BLaER1 treated with 17β-estradiol and CSF1 and Interleukin-3, amounts not matched to agents 10 nM and 100 nM (cell line): ENCODE measurements around the gene SHROOM3.

ENCODE experiments used
- H3K27ac ChIP-seq, 11 experiments: shearing (Covaris generic); formaldehyde crosslinking; 2 replicates each; pipeline ENCODE4 v1.8.1; 2022
- H3K27me3 ChIP-seq, 11 experiments: shearing (Covaris generic); formaldehyde crosslinking; 2 replicates each; pipeline ENCODE4 v1.8.1; 2022
- H3K36me3 ChIP-seq, 11 experiments: shearing (Covaris generic); formaldehyde crosslinking; 2 replicates each; pipeline ENCODE4 v1.8.1; 2022
- H3K4me1 ChIP-seq, 10 experiments: shearing (Covaris generic); formaldehyde crosslinking; 2 replicates each; pipeline ENCODE4 v1.8.1; 2022
- H3K4me2 ChIP-seq, 11 experiments: shearing (Covaris generic); formaldehyde crosslinking; 2 replicates each; pipeline ENCODE4 v1.8.1; 2022
- H3K4me3 ChIP-seq, 10 experiments: shearing (Covaris generic); formaldehyde crosslinking; 2 replicates each; pipeline ENCODE4 v1.8.1; 2022
- H3K9ac ChIP-seq, 11 experiments: shearing (Covaris generic); formaldehyde crosslinking; 2 replicates each; pipeline ENCODE4 v1.8.1; 2022
- H3K9me3 ChIP-seq, 11 experiments: shearing (Covaris generic); formaldehyde crosslinking; replicated peaks in 1 of 11; 2 replicates each; pipeline ENCODE4 v1.8.1; 2022
- H4K20me1 ChIP-seq, 11 experiments: shearing (Covaris generic); formaldehyde crosslinking; 2 replicates each; pipeline ENCODE4 v1.8.1; 2022
- Cebpa-rat ChIP-seq, 11 experiments: shearing (Covaris generic); IDR thresholded peaks; 2 replicates each; pipeline ENCODE4 v1.8.1; 2022

Gene SHROOM3

DNA sequence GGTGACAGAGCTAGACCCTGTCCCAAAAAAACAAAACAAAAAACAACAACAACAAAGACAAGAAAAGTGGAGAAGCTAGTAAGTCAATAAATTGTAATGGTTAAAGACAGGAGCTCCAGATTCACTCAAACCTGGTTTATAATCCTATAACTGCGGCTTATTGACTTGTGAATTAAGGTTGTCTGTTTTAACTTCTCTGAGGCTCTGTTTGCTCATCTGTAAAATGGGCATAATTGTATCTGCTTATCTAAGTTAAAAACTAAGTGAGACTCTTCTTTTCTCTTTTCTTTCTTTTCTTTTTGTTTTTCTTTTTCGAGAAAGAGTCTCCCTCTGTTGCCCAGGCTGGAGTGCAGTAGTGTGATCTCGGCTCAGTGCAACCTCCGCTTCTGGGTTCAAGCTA lies 378.0 kb downstream of the SHROOM3 start:
- Histone ChIP-seq H3K4me1 (no peaks in the 10 kb centered on the region), H4K20me1 (no peaks in the 10 kb centered on the region), H3K9ac (no peak overlapping the region), H3K27ac (no peak overlapping the region), H3K36me3 (no peaks in the 10 kb centered on the region), H3K9me3 (peaks cover 20 to 34% (median 27%) of the 10 kb centered on the region in 11 experiments), H3K4me2 (no peak overlapping the region), H3K27me3 (no peaks in the 10 kb centered on the region), H3K4me3 (no peak overlapping the region)
- no peak for TF ChIP-seq Cebpa-rat (IDR thresholded peaks at IDR 0.05)

DNA sequence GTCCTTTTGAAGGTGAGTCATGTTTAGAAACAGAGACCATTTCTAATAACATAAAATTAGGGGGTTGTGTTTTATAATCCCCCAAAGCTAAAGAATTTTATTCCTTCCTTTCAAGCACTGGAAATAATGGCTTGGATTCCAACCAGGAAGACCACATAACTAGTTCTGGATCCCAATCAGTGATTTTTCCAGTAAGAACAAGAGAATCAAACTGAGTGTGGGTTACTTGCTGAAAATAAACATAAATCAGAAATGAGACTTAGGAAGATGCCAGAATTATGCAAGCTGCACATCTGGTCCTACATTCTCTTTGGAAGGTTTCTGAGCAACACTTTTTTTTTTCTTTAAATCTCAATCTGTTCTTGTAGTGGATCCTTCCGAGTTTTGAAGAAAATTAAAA lies 386.6 kb downstream of the SHROOM3 start:
- no peak overlapping the region for H3K4me3 ChIP-seq
- TF ChIP-seq Cebpa-rat (IDR thresholded peaks at IDR 0.05) = no peak
- H3K4me1 ChIP-seq = no peaks in the 10 kb centered on the region
- no peaks in the 10 kb centered on the region for H3K27me3 ChIP-seq
- H3K27ac ChIP-seq = no peak overlapping the region
- no peaks in the 10 kb centered on the region for H4K20me1 ChIP-seq
- no peak overlapping the region for H3K4me2 ChIP-seq
- no peaks in the 10 kb centered on the region for H3K36me3 ChIP-seq
- peaks cover 0 to 23% (median 3%) of the 10 kb centered on the region in 11 experiments; a peak in 8 of 22 replicates for H3K9me3 ChIP-seq
- H3K9ac ChIP-seq = no peak overlapping the region

DNA sequence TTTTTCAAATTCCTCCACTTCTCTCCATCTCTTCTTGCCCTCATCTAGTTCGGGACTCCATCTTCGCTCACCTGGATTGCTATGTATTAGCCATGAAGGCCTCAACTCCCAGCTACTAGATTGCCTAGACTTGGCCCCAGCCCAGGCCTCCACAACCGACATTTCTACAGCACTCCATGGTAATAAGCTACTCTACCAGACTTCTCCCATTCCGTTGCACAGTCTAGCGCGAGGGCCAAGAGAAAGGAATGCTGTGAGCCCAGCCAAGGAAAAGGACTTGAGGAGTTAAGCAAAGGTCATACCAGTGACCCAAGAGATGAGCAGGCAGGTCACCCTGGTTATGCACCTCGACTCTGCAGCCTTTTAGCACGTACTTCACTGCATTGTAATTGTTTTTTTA lies 387.3 kb downstream of the SHROOM3 start:
- Histone ChIP-seq H3K27ac (no peak overlapping the region), H3K4me2 (no peak overlapping the region), H4K20me1 (no peaks in the 10 kb centered on the region), H3K4me1 (no peaks in the 10 kb centered on the region), H3K9me3 (peaks cover 0 to 23% (median 3%) of the 10 kb centered on the region in 11 experiments; a peak in 8 of 22 replicates), H3K4me3 (no peak overlapping the region), H3K36me3 (no peaks in the 10 kb centered on the region), H3K27me3 (no peaks in the 10 kb centered on the region), H3K9ac (no peak overlapping the region)
- TF ChIP-seq Cebpa-rat (IDR thresholded peaks at IDR 0.05) = no peak

DNA sequence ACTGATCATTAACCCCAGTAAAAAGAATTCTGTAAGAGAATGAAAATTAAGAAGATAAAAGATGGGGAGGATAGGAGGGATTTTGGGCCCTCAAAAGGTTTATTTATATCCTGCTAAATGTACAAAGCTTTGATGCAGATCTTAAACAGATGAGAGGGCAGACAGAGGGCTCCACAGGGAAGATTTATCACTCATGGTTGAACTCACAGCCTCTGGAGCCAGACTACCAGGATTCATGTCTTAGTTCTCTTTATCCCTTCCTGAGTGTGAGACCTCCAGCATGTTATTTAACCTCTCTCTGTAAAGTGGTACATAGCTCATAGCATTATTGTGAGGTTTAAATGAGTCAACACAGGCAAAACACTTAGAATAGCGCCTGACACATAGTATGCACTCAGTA lies 388.5 kb downstream of the SHROOM3 start:
- no peak overlapping the region for H3K27ac ChIP-seq
- peaks cover 0 to 18% (median 3%) of the 10 kb centered on the region in 11 experiments; a peak in 8 of 22 replicates for H3K9me3 ChIP-seq
- no peak for TF ChIP-seq Cebpa-rat (IDR thresholded peaks at IDR 0.05)
- no peaks in the 10 kb centered on the region for H3K4me1 ChIP-seq
- no peaks in the 10 kb centered on the region for H3K36me3 ChIP-seq
- H3K4me2 ChIP-seq = no peak overlapping the region
- H4K20me1 ChIP-seq = no peaks in the 10 kb centered on the region
- H3K9ac ChIP-seq = no peak overlapping the region
- no peak overlapping the region for H3K4me3 ChIP-seq
- H3K27me3 ChIP-seq = no peaks in the 10 kb centered on the region

DNA sequence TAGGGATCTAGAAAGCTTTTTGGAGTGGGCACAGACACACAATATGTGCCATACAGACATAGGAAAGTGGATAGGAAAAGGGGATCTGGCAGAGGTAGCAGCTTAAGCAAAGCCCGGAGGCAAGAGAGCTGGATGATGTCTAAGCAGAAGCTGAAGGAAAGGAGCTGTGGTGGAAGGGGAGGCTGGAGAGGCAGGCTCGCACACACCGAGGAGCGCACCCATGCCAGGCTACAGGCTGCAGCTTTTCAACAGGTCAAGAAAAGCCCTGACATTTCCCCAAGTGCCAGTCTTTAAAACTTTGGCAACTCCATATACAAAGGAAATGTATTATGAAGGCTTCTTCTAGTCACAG lies 395.6 kb downstream of the SHROOM3 start:
- no peak overlapping the region for H3K4me3 ChIP-seq
- H3K27ac ChIP-seq = no peak overlapping the region
- H3K4me2 ChIP-seq = 0 out of 22 replicates have a peak overlapping the region, but pooled peaks of 1 of the 11 experiments have one; percentile 65
- H3K27me3 ChIP-seq = no peaks in the 10 kb centered on the region
- no peaks in the 10 kb centered on the region for H3K36me3 ChIP-seq
- no peaks in the 10 kb centered on the region for H3K9me3 ChIP-seq
- peaks cover 0 to 20% (median 14%) of the 10 kb centered on the region in 10 experiments; a peak in 13 of 20 replicates for H3K4me1 ChIP-seq
- H3K9ac ChIP-seq = no peak overlapping the region
- H4K20me1 ChIP-seq = no peaks in the 10 kb centered on the region
- no peak for TF ChIP-seq Cebpa-rat (IDR thresholded peaks at IDR 0.05)

DNA sequence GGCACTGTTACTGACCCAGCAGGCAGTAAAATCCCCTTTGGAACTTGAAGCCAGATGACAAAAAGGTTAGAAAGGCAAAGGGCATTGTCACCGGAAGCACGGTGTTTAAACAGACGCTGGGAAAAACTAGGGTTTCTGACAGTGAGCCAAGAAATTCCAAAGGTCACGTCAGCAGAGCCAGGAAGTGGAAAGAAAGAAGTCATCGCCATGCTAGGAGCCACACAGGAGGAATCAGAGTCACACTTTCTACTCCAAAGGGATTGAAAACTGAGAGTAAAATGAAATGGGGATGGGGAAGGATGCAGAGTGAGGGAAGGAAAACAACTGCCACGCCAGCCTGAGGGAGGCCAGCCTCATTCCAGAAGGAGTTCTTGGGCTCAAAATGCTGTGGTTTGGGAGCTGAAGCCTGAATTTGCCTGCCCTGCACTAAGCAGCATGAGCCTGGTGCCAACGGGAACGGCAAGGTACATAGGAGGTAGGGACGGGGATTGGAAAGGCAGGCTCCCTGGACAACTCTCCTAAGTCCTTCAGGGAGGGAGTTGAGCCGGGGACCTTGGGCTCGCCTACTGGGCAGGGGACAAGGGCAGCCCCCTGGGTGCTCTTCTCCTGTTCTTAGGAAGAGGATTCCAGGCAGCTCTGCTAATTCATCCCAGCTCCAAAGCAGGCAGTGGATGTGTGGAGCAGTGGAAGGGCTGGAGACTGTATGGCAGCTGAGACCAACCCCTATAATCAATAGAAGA lies 396.1 kb downstream of the SHROOM3 start:
- H3K4me3 ChIP-seq = no peak overlapping the region
- H3K4me2 ChIP-seq = peak overlapping the region in 8 of 11 experiments; percentile 28 to 66 (median 44); a peak in 12 of 22 replicates
- H3K27me3 ChIP-seq = no peaks in the 10 kb centered on the region
- no peaks in the 10 kb centered on the region for H4K20me1 ChIP-seq
- H3K27ac ChIP-seq = no peak overlapping the region; a peak in 1 of 22 replicates
- peaks cover 0 to 20% (median 14%) of the 10 kb centered on the region in 10 experiments; a peak in 13 of 20 replicates for H3K4me1 ChIP-seq
- no peak for TF ChIP-seq Cebpa-rat (IDR thresholded peaks at IDR 0.05)
- no peak overlapping the region for H3K9ac ChIP-seq
- no peaks in the 10 kb centered on the region for H3K9me3 ChIP-seq
- H3K36me3 ChIP-seq = no peaks in the 10 kb centered on the region

DNA sequence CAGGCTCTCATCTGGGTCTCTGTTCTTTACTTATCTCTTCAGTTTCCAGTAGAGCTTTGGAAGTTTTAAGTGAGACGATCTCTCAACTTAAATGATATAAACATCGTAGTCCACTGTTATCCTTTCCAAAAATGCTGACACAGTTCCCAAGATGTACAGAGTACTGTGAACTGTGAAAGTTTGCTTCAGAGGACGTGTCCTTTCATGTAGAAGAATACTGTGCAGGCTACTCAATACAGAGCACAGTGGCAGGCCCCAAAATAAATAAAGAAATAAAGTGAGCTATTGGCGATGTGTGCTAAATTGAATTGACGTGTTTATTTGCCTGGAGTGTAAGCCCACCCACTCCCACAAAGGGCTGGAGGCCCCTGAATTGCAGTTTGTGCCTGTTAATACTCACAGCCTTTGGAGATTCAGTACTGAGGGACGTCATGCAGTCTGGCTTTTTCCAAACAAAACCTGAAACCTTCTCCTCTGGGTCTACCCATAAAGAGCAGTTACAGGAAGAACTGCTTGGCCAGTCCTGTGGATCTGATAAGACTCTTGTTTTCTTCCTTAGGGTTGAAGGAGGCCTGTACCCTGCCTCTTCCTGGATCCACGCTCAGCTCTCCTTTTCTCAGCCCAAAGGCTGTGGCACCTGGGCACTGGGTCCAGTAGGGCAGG lies 396.8 kb downstream of the SHROOM3 start:
- 0 out of 22 replicates have a peak overlapping the region, but pooled peaks of 1 of the 11 experiments have one; percentile 29 for H3K9ac ChIP-seq
- TF ChIP-seq Cebpa-rat (IDR thresholded peaks at IDR 0.05) = no peak
- peaks cover 0 to 20% (median 14%) of the 10 kb centered on the region in 10 experiments; a peak in 13 of 20 replicates for H3K4me1 ChIP-seq
- peak overlapping the region in 8 of 11 experiments; percentile 28 to 66 (median 44); a peak in 13 of 22 replicates for H3K4me2 ChIP-seq
- H3K27ac ChIP-seq = peak overlapping the region in 4 of 11 experiments; percentile 9 to 46 (median 19); a peak in 3 of 22 replicates
- no peak overlapping the region for H3K4me3 ChIP-seq
- no peaks in the 10 kb centered on the region for H3K27me3 ChIP-seq
- H3K36me3 ChIP-seq = no peaks in the 10 kb centered on the region
- no peaks in the 10 kb centered on the region for H4K20me1 ChIP-seq
- H3K9me3 ChIP-seq = no peaks in the 10 kb centered on the region
